CD4-positive, alpha-beta T cell treated with Interferon alpha-2 for 1 hour (primary cell): Measurements from ENCODE around the gene MAPKAP1.

ENCODE experiments used
- DNase-seq, 2 donors: peaks; one replicate each; pipeline ENCODE4 v3.0.0-alpha.2; 2020 to 2022

MAPKAP1 gene

DNA sequence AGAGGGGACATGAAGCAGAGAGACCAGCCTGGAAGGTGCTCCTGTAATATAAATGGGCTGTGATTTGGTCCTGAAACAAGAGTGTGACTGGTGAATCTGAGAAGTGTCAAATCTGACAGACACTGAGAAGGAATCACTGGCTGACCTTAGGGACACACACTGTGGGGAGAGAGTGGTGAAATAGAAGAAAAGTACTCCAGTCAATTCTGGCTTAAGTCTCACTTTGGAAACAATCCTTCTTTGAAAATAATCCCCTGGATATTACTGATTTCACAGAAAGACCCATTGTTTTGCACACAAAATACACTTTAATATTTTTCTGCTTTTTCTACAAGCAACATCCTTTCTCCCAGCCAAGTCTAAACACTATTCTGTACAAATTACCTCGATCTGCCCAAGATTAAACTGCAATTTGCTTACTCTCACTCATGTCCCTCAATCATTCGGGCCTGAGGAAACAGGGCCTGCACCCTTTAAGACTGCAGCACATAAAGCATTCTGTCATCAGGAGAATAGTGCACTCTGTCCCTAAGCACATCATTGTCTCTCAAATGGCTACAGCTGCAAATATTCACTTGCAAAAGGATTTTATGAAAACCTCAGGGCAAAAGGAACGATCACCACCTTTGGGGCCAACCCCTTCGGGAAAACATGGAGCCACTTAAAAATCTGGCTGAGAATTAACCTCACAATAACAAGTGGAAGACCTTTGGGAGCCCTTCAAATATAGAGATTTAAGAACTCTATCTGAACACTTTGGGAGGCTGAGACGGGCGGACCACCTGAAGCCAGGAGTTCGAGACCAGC, 68.6 kb downstream of the MAPKAP1 start:
- no peak for DNase-seq

DNA sequence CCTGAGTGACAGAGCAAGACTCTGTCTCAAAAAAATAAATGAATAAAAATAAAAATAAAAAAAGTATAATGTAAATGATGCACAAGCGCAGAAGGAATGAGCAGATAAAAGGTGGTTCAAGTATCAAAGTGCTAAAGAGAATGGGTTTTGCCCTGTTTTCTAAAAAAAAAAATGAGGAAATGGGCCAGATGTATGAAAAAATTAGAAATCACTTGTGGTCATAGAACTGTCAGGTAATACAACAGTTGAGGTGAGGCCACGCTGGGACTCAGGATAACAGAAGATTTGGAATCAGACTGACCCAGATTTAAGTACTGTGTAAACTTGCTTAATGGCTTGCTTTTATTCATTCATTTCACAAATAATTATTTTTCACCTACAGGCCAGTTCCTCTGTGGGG, 69.8 kb downstream of the MAPKAP1 start:
- DNase-seq = no peak

DNA sequence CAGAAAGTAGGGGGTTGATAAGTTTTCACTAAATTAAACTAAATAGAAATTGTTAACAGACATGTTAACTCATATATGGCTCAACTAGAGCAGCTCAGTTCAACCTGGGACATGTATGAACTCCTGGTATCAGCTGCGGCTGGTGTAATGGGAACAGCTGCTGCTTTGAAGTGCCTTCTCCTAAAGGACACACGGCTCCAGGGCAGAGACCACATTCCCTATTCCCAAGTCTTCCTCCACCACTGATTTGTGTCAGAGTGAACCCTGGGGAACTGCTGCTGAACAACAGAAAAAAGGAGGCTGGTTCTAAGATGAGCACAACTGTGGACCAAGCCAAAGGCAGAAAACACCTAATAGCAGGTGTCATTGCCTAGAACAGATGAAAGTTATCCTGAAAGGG, 71.1 kb downstream of the MAPKAP1 start:
- DNase-seq = no peak

DNA sequence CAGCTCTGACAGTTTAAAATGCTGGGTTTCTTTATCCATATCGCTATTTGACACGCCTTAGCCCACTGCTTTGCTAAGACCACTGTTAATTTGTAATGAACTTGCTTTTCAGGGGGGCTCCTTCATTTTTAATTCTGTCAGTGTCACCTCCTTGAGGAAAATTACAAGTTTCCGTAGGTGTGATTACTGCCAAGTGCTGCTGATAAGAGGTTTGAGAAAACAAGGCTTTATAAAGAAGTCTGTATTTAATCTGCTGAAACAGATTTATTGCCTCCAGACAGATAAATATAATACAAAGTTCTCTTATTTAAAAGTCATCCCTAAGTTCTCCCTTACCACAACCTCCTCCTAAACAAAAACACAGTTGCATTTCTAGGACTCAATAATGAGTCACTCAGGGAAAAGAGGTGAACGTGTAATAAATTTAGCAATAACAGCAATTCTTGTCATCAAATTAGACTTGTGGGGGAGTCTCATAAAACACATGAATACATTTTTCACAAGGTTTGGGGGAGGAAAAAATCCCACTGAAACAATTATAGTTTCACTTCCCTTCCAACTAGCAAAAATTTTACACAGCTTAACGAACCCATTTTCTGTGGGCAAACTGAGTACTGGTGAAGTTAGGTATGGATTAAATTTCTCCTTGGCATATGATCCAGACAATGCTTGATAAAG, 72.8 kb downstream of the MAPKAP1 start:
- DNase-seq = no peak

DNA sequence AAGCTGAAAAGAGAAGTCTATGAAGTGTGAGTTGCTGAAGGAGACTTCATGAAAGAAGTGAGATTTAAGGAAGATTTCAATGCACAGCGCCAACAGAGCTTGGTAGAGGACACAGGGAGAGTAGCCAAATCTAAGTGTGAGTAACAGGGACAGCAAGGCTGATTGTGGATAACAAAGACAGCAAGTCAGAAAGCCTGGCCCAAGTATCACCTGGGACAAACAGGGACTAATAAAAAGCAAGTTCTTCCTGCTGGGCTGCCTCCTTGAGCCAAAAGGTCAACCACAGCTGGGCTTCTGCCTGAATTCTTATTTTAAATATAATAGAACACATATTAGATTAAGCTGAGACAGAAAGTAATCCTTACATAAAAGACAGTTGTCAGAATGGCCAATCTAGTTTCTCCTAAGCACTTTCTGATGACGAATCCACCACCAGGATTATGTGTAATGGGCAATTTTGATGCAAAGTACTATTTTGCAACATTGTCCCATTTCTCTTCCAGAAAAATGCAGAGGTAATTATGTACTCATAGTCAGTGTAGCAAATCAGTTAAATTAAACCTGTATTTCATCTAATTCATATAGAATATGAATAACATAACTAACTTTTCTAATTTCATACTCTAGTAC, 73.8 kb downstream of the MAPKAP1 start:
- no peak for DNase-seq

DNA sequence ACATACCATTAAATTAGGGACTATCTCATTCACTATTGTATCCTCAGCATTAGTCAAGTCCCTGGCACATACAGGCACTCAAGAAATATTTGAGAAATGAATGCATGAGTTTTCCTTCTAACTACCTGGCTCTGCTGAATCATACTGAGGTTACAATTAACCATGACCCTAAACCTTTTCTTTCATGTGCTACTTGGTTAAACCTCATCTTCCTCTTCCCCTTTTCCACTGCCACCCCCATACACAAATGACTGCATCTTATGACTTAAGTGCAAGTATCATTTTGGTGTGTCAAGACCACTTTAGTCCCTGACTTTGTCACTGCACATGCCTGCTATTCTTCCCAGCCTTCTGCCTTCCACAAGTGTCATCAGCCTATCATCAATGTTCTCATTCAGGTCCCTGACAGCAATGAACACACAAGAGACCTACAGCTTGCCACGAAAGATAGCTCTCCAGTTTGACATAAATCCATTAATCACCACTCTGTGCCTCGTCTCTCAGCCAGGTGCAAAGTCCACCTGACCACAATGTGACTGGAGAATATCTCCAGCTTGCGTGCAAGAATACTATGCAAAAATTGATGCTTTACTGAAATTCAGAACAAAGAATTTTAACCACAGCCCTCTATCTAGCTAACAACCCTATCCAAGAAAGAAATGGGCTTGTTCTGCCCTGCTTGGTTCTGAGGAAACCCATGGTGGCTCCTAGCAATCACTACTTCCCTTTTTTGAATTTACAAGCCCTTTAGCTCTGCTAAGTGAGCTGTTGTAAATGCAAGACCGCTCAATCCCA, 74.5 kb downstream of the MAPKAP1 start:
- no peak for DNase-seq

DNA sequence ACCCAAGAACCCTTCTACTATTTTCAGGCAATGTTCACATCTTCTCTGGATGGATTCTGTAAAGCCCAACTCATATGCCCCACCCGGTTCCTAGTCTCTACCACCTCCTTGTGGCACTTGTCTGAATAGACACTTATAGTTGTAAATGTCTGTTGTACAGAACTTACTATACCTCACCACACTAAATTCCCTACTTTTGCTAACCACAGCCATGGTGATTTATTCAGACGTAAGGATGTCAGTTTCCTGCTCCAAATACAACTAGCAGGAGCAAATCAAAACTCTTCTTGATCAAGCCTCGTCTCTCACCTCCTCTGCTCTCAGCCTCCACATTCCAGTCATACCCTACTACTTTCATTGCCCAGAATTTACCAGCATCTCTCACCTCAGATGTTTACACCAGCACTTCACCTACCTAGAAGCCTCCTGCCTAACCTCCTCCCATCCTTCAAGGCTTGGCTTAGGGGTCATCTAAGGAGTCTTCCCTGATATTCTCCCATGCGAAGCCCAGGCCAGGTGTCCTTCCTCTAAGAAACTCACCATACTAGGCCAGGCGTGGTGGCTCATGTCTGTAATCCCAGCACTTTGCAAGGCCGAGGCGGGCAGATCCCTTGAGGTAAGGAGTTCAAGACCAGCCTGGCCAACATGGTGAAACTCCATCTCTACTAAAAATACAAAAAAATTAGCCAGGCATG, 75.5 kb downstream of the MAPKAP1 start:
- DNase-seq = peak; percentile 16 to 44

DNA sequence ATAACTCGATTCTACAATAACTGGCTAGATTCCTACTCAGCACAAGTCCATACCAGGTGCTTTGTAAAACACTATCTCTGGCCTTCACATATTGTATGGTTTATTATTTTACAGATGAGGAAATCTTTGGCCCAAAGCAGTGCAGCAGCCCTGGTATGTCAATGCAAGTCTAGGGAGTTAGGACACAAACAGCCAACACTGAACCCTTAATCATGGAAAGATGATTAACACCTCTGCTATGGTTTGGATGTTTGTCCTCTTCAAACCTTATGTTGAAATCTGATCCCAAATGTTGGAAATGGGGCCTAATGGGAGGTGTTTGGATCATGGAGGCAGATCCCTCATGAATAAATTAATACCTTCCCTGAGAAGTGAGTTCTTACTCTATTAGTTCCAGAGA, 76.6 kb downstream of the MAPKAP1 start:
- DNase-seq = no peak

DNA sequence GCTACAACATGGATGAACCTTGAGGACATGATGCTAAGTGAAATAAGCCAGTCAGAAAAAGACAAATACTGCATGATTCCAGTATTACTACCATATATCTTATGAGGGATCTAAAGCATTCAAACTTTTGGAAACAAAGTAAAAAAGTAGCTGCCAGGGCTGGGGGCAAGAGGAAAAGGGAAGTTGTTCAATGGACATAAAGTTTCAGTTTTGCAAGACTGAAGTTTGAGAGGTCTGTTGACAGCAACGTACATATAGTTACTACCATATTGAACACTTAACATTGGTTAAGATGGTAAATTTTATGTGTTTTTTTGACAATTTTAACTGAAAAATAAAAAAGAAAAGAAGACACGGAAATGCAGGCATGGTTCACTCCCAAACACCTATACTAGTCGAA, 77.6 kb downstream of the MAPKAP1 start:
- no peak for DNase-seq

DNA sequence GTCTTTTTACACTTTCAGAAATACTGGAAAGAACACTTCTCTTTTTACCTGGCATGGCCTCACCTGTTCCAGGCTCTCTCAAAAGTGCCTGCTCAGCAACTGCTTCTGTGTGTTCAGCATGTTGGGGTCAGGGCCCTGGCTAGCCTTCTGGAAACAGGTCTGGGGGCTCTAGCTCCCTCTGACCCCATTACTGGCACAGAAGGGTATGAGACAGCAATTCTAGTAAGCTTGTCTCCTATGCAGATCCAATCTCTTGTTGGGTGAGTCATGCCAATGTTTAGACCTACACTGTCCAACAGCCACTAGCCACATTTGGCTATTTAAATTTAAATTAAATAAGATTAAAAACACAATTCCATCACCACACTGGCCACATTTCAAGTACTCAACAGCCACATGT, 80.8 kb downstream of the MAPKAP1 start:
- no peak for DNase-seq

DNA sequence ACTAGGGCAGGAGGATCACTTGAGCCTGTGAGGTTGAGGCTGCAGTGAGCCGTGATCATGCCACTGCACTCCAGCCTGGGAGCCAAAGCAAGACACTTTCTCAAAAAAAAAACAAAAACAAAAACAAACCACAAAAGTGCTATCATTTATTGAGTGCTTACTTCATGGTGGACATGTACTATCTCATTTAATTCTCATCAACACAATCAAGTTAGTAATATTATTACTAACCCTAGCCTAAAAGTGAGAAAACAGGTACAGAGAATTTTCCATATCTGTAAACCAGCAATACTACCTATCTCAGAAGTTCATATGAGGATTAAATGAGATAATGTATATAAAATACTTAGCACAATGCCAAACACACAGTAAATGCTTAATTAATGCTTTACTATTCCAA, 85.8 kb downstream of the MAPKAP1 start:
- DNase-seq = no peak

DNA sequence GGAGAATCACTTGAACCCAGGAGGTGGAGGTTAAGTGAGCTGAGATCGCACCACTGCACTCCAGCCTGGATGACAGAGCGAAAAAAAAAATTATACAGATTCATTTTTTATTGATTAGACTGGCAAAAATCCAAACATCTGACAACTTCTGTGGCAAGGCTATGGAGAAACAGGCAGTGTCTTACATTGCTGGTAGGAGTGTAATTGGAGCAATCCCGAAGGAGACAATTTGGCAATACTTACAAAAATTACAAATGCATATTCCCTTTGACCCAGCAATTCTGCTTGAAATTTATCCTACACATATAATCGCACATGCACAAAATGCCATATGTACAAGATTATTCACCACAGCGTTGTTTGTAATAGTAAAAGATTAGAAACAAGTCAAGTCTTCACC, 86.8 kb downstream of the MAPKAP1 start:
- DNase-seq = no peak

DNA sequence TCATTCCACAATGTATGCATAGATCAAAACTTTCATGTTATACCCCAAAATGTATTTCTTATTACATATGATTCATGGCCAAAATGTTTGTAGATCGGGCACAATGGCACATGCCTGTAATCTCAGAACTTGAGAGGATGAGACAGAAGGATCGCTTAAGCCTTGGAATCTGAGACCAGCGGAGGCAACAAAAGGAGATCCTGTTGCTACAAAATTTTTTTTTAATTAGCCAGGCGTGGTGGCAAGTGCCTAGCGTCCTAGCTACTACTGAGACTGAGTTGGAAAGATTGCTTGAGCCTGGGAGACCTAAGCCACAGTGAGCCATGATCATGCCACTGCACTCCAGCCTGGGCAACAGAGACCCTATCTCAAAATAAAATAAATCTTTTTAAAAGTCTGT, 89.9 kb downstream of the MAPKAP1 start:
- DNase-seq = no peak

DNA sequence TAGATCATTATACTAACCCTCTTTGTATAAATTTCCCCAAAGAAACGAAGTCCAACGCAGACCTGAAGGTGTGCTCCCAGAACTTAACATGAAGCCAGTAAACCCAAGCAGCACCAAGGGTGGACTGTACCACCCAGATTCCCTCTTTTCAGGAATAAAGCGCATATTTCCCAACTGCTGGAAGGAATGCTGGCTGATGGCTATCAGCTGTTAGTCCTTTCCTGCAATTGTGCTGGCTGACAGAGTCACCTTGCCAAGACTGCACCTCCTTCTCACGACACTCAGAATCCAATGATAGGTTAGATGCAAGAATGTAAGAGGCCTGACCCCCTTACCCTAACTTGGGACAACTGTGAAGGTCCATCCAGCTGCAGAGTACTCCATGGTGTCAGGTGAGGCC, 93.9 kb downstream of the MAPKAP1 start:
- DNase-seq = no peak

DNA sequence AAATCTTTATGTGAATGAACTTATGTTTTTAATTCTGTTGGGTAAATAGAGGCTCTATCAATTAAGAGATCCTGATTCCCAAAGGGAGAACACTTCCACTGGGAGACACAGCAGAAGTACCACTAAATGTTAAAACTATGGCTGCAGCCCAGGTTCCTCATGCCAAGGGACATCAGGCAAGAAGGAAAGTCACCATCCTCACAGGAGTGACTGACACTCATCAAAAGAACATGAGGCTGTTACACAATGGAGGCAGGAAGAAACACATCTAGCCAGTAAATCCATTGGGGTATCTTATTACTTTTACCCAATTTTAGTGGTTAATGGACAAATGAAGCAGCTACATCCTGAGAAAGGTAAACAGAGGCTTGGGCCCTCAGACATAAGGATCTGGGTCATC, 94.4 kb downstream of the MAPKAP1 start:
- no peak for DNase-seq

DNA sequence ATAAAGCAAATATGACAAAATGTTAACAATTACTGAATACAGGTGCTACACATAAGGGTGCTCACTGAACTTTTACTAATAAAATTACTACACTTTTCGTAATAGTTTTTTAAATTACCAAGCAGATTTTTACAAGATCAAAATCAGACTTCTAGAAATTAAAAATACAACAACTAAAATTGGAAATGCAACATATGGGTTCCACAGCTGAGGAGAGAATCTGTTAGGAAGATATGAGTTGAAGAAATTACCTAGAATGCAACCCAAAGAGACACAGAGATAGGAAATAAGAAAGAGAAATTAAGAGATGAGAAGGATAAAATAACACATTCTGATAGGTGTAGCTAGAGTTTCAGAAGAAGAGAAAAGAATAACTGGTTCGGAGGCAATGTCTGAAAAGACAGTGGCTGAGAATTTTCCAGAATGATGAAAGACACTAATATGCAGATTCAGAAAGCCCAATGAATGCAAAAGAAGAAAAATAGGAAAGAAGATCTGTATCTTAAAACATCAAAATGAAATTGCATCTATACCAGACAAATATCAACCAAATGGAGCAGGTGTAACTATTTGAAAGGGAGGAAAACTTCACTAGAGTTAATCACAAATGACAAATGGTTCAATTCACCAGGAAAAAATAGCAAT, 95.8 kb downstream of the MAPKAP1 start:
- no peak for DNase-seq

DNA sequence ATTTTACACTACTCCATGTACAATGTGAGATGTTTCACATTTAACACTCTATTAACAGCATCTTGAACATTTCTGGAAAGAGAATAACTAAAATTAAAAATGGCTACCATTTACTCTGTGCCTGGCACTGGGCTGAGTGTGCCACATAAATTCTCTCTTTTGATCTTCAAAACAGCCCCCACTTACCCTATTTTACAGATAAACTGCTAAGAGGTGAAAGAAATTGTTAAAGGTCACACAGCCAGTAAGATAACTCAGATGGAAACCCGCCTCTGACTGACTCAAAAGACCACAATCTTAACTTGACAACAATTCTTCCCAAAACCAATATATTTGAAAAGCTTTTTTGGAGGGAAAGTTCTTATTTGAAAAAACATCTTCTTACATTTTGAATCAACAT, 97.3 kb downstream of the MAPKAP1 start:
- no peak for DNase-seq

DNA sequence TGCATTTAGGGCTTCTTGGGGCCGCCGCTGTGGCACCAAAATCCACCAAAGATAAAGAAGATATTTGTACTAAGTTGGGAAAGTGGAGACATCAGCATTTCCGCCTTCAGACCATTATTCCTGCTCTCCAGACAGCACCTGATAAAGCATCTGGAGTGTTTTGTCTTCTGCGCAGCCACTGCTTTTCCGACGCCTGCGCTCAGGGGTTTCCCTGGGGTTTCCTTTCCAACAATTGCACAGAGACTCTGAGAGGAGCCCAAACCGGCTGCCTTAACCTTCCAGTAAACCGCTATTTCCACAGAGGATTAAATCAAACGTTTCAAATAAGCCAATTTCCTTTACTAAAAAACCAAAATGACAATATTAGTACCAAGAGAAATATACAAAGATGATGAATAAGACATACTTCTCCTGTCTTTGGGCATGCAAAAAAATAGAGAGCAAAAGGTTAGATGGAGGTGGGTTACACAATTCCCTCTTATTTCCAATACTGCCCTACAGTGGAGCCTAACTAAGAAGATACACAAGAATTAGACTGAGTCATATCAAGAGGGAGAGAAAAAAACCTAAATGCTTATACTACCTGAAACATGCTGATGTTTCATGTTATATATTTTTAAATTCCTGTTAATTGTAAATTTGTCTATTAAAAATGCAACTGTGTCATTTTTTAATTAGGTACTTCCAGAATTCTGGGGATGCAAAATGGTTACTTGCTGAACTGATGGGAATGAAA, 98.4 kb downstream of the MAPKAP1 start:
- DNase-seq = no peak

DNA sequence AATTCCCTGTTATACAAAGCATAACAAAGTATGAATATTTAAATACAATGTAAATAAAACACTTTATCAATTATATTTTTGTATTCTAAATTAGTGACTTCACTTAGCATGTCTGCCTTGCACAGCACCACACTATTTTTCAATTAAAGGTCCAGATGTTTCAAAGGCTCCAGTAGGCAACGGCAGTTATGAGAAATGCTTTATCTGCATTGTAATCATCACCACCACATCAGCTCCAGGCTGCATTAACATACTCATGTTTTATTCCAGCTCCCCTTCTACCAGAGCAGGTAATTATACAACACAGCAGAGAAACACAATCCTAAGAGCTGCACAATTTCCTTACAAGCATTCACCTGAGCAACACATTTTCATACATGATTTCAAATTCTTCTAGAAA, 102.8 kb downstream of the MAPKAP1 start:
- no peak for DNase-seq

DNA sequence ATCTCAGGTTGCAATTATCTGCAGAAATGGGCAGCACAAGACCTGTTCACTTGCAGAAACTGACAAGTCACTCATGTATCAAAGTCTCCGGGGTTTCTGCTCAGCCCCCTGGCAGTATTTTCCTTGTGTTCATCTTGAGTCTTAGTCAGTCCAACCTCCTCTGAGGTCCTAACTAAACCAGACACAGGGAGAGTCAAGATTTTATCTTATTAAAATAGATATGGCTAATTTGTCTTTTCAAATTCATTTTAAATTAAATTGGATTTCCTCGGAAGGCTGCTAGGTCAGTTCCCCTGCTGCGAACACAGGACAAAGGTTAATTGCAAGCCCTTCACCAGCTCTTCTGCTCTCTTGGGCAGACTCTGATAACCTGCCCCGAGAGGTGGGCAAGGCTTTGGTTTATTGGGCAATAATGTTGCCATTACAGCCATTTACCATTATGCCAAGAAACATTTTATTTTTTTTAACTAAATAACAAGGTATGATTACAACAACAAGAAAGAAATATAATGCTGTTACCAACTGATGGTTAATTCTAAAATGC, 103.5 kb downstream of the MAPKAP1 start:
- DNase-seq = no peak

DNA sequence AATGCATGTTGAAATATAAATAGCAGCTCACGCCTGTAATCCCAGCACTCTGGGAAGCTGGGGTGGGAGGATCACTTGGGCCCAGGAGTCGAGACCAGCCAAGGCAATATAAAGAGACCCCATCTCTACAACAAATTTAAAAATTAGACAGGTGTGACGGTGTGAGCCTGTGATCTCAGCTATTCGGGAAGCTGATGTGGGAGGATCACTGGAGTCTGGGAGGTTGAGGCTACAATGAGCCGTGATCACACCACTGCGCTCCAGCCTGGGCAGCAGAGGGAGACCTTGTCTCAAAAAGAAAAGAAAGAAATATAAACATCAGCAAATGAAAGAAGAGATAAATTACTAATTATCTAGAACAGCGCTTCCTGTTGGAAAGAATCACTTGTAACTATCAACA, 105.0 kb downstream of the MAPKAP1 start:
- no peak for DNase-seq
